DOHH2 (cell line): ENCODE measurements around the gene KLK10.

Source experiments
- EZH2phosphoT487 ChIP-seq: fragments of 200-600 bp; sonication (generic); IDR thresholded peaks from 2 replicates; pipeline ENCODE4 v1.6.1; 2017; ENCODE audit warnings: borderline replicate concordance, mild to moderate bottlenecking, antibody characterized with exemption, low read length, moderate library complexity, mixed read lengths
- TF ChIP-seq, protein P1 (sequence below): fragments of 200-600 bp; sonication (generic); IDR thresholded peaks from one replicate; pipeline ENCODE4 v1.5.1; 2014; ENCODE audit warnings: antibody characterized with exemption, mild to moderate bottlenecking, low read depth, low read length; ENCODE audit not compliant: poor library complexity, severe bottlenecking

DNA sequence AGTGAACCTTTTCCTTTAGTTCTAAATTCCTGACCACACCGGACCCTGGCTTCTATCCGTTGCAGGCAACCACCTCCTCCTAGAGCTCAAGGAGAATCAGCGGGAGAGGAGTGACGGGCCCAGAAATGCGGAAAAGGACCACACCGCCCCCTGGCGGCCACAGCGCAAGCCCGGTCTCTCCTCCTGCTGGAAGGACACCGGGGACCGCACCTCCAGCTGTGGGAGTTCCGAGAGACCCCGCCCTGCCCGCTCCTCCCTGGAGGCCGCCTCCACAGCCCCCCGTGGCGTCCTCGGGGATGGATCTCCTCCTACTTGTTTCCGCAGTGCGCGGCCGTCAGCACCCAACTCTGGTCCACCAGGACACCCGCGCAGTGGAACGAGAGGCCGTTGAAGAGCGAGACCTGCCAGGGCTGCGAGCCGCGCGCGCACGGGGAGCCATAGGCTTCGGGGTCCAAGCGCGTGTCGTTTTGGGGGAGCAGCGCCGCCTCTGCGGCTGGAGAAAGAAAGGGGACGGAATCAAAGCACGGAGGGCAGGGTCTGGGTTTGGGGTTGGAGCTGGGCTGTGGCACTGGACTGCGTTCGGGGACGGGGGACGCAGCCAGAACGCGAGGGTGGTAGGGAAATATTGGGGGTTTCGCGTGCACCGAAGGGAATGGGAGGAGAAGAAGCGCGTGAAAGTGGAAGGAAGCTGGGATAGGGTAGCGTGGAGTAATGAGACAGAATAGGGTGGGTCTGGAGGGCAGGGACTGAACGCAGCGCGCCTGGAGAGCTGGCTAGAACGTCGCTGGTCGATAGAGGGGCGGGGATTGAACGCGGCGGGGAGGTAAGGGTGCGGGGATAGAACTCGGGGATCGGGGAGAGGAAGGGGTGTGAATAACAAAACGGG lies 2.5 kb downstream of the KLK10 start:
- TF ChIP-seq, protein P1, sequence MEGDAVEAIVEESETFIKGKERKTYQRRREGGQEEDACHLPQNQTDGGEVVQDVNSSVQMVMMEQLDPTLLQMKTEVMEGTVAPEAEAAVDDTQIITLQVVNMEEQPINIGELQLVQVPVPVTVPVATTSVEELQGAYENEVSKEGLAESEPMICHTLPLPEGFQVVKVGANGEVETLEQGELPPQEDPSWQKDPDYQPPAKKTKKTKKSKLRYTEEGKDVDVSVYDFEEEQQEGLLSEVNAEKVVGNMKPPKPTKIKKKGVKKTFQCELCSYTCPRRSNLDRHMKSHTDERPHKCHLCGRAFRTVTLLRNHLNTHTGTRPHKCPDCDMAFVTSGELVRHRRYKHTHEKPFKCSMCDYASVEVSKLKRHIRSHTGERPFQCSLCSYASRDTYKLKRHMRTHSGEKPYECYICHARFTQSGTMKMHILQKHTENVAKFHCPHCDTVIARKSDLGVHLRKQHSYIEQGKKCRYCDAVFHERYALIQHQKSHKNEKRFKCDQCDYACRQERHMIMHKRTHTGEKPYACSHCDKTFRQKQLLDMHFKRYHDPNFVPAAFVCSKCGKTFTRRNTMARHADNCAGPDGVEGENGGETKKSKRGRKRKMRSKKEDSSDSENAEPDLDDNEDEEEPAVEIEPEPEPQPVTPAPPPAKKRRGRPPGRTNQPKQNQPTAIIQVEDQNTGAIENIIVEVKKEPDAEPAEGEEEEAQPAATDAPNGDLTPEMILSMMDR, result peak; percentile 68
- no peak for TF ChIP-seq EZH2phosphoT487
